Inferior parietal cortex (tissue), 1 donor: ENCODE measurements around the gene MIR17HG.
"Not testable (repeated sequence)": the region's sequence is repeated elsewhere in the genome, so short reads cannot be mapped to it uniquely, and the experiment has no call there.

Experiments used
- DNase-seq: peaks from one replicate; pipeline ENCODE4 v3.0.0-alpha.2; 2016; ENCODE audit errors: extremely low spot score

The MIR17HG gene

DNA sequence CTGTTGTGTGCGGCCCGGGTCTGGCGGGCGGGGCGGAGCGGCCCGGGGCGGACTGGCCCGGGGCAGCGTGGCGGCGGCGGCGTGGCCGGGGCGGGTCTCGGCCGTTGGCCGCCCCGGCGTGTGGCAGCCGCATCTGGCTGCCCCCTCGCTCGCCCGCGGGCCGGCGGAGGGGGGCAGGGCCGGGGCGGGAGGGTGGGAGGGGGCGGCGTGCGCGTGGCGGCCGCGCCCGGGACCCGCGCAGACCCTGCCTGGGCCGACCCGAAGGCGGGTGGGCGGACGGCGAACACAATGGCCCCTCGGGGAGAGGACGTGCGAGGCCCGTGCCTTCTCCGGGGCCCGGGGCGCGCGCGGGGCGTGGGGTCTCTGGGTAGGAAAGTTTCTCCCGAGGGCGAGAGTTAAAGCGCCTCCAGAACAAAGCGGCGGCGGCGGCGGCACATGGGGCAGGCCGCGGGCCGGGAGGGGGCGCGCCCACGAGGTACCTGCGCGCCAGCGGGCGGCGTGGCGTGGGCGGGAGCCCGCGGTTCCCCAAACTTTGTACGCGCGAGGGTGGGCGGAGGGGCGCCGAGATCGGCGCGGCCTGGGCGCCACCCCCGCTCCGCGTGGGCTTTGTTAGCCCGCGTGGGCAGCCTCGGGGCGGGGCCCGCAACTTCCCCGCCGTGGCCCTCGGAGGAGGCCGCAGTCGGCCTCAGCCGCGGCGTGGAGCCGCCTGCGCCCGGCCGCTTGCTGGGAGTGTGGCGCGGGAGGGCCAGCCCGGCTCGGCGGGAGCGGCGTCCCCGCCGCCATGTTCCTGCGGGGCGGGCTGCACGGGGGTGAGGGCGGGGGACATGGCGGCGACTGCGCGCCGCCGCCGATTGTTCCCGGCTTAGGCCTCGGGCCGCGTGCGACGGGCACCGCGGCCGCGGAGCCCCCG, 764 bp downstream of the MIR17HG start:
- DNase-seq = no peak

DNA sequence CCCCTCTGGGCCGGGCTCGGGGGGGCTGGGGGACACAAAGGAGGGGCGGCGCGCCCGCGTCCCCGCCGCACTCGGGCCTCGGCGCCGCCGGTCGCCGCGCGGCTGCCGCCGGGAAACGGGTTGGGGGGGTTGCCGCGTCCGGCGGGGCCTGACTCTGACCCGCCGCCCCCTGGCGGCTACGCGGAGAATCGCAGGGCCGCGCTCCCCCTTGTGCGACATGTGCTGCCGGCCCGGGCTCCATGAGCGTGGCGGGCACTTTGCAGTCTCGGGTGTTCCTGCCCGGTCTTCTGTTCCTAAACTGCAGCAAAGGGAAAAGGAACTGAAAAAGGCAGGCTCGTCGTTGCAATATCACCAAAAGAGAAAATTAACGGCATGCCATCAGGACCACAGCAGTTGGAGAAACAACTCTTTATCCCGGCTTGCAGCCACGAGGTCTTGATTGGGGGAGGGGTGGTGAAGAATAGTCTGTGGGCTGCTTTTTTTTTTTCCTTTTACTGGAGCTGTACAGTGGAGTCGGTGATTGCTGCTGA, 1.5 kb downstream of the MIR17HG start:
- peak; percentile 95 for DNase-seq

DNA sequence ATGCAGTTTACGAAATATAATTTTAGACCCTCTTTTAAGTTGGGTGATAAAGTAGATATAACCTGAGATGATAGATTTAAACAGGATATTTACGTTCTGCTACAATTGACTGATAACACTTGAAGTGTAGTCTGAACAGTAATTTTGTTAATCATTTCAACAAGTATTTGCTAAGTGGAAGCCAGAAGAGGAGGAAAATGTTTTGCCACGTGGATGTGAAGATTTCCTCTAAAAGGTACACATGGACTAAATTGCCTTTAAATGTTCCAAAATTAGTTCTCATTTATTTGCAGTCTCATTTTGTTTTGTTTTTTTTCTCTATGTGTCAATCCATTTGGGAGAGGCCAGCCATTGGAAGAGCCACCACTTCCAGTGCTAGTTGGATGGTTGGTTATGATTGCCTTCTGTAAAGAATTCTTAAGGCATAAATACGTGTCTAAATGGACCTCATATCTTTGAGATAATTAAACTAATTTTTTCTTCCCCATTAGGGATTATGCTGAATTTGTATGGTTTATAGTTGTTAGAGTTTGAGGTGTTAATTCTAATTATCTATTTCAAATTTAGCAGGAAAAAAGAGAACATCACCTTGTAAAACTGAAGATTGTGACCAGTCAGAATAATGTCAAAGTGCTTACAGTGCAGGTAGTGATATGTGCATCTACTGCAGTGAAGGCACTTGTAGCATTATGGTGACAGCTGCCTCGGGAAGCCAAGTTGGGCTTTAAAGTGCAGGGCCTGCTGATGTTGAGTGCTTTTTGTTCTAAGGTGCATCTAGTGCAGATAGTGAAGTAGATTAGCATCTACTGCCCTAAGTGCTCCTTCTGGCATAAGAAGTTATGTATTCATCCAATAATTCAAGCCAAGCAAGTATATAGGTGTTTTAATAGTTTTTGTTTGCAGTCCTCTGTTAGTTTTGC, 2.8 kb downstream of the MIR17HG start:
- no peak for DNase-seq

DNA sequence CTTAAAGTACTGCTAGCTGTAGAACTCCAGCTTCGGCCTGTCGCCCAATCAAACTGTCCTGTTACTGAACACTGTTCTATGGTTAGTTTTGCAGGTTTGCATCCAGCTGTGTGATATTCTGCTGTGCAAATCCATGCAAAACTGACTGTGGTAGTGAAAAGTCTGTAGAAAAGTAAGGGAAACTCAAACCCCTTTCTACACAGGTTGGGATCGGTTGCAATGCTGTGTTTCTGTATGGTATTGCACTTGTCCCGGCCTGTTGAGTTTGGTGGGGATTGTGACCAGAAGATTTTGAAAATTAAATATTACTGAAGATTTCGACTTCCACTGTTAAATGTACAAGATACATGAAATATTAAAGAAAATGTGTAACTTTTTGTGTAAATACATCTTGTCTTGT, 3.6 kb downstream of the MIR17HG start:
- no peak for DNase-seq

DNA sequence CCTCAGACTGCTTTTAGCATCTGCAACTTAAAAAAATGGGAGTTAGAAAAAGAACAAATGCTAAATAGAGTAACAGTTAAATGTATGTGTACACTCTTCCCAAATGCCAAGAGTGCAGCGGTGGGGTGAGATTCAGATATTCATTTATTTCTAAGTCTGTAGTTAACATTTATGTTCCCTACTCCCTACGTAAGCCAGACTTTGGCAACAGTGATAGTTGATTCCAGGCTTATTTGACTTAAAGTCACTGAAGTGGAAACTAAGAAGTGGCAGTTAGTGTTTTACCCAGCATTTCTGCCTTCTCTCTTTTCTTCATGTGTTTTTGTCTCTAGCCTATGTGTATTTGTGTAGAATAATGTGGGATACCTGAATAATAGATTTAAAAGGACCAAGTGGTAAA, 4.5 kb downstream of the MIR17HG start:
- no peak for DNase-seq

DNA sequence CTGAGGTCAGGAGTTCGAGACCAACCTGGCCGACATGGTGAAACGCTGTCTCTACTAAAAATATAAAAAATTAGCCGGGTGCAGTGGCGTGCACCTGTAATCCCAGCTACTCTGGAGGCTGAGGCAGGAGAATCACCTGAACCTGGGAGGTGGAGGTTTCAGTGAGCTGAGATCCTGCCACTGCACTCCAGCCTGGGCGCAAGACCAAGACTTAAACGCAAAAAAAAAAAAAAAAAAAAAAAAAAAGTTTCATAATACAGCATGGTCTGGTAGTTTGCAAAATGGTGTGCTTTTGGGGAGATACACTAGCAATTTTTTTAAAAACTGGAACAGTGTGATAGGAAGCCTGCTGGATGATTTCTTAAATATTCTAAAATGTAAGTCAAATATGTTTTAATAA, 5.4 kb downstream of the MIR17HG start:
- DNase-seq = not testable (repeated sequence)

DNA sequence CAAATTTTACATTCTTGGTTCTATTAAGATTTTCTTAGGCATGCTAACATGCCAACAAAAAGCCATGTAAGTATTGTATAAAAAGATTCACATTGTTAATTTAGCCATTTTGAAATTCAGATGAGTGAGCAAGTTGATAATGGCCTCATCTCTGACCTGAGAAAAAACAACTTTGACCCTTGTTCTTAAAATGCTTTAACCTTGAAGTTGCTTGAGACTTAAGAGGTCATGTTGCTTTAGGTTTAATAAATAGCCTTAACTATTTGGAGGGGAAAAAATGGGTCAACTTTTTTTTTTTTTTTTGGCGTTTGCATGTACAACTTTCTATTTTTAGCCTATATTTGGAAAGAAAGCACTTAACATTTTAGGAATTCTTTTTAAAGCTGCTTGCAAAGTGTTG, 6.0 kb downstream of the MIR17HG start:
- no peak for DNase-seq

DNA sequence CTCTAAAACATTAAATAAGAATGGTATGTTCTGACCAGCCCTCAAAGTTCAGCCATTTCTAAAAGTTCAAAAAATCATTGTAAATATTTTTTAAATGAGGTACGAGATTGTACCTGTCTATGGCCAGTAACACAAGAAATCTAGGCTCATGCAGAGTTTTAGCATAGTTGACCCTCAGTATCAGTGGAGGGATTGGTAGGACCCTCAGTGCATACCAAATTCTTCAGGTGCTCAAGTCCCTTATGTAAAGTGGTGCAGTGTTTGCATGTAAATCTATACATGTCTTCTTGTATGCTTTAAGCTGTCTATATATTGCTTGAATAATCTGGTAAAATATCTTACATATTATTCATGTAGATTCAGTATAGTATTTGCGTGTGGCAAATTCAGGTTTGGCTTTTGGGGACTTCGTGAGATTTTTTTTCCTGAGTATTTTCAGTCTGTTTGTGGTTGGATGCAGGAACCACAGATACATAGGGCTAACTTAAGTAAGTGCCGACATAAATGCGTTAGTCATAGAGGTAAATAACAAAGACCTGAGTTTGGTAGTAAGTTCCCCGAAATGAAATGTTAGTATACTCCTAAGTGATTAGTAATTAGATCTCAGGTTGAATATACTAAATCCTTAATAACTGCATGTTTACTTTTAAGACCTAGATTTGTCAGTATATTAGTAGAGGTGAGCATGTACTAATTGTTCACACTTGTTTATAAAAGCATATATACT, 7.8 kb downstream of the MIR17HG start:
- DNase-seq = no peak

DNA sequence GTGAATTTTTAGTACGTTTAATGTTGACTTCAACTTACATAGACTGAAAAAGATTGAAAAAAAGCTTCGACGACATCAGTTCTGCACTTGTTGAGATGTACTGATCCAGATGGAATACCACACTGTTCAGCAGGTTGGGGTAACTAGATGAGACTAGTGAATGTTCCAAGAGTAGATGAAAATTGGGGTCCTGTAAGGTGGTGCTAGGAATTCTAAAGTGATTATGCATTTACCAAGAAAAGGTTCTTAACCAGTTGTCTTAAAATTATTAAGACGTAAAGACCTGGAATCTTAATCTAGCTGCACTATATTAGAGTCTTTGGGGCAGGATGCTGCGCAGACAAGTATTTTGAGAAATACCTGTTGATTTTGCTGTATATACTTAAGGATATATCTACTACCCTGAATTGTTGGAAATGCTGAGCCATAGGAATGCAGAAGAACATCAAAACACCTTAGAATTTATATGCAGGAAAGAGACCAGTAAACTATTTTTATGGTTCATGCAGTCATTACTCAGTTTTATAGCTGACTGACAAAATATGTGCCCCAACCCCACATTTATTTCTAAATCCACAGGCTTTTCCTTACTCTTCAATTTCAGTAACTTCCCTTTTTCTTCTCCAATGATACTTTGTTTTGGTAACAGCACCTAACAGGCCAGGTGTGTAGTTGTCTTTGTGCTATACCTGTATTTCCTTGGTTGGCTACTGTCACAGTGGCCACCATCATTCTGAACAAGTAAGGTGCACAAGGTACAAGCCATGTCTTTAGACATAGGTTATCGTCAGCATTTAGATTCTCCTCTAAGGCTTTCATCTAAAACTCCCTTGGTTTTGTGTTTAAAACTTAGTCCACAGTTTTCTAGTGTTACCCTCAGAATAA, 8.6 kb downstream of the MIR17HG start:
- DNase-seq = no peak

DNA sequence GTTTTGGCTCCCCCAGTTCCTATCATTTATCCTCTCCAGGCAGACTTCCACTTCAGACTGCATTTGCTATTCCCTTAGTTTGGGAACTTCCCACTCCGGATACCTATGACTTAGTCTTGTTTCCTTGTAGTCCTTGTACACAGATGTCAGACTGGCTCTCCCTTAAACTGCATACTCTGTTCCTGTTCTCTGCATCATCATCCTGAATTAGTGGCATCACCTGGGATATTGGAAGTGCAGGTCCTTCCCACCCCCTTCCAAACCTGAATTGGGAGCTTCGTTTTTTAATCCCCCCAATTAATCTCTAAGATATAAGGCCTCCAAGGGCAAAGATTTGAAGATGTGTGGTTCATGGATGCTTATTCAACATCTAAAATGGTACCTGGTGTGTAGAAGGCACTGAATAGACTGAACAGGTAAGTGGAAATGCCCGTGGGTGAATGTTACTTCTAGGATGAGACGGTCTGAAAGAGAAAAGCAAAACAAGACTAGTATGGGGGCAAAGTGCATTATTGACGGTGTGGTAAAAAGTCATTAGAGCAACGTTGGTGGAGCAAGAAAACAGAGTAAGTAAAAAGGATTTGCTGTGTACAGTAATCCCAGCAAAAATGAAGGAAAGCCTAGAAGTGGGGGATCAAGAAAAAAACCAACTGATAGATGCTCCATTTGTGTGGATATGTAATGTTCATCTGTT, 9.6 kb downstream of the MIR17HG start:
- DNase-seq = no peak

DNA sequence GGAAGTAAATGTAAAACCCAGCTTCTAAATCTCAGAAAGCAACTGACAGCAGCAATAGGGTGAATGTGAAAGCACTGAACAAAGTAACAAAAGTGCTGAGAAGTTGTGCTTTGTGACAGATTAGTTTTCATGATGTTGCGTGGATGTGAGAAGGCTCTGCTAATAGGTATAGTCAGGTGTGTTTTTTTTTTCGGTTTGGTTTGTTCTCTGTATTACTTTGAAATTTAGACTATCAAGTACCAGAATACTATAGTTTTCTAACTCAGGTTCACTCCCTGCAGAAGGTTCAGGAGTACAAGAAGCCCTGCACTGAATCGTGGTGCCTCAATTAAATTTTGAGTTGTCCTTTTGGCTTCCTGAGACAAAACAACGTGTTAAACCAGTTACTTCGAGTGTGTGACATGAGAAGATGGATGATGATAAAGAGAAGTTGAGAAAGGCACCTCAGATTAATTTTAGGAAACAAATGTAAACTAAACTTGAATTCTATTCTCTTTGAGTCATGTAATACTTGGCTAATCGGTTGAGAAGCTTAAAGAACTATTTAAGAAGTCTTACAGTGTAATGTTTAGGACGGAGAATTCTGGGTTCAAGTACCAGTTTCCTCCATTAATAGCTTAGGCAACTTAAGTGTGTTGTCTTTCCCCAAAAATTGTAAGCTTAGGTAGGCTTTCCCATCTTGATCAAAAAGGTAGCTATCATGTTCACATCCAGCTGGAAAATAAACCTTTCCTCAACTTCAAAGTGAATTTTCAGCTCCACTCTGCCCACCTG, 10.3 kb downstream of the MIR17HG start:
- DNase-seq = no peak

DNA sequence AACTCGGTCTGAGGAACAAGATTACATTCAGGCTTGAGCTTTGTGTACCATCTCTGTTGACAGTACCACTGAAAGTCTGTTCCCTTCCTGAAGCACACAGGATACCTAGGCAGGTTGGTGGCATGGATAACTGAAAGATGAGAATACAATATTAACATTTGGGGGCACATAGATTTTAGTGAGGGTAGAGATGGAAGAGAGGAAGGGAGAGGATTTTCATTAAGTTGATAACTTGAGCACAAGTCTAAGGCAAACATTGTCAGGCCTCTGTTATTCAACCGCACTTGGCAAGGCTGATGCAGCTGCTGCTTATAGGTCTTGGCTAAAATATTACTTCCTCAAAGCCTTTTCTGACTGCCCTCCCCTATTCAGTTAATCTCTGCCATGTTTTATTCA, 10.9 kb downstream of the MIR17HG start:
- DNase-seq = no peak

DNA sequence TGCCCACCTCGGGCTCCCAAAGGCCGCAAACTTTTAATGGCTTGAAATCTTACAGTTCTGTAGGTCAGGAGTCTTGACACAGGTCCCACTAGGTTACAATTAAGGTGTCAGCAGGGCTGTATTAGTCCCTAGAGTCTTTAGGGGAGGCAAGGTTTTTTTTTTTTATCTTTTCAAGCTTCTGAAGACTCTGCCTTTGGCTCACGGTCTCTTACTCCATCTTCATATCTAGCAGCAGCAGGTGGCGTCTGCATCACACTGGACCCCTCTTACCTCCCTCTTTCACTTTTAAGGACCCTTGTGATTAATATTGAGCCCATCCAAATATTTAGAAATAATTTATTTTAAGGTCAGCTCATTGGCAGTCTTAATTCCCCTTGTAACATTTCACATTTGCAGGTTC, 11.6 kb downstream of the MIR17HG start:
- no peak for DNase-seq

DNA sequence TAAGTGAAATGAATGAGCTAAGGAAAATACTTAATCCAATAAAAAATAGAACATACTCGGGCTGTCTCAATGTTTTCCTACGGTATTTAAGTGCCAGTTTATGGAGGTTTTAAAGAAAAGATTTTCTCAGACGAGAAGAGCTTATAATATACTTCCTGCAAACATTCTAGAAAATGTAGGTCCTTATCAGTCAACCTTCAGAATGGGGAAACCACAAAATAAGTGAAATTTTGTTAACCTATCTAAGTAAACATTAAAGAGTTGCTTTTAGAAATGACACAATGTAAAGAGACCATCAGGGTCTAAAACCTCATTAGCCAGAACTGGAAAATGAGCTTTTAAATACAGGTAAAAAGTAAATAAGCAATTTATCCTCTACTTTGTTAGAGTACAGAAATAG, 12.1 kb downstream of the MIR17HG start:
- no peak for DNase-seq

DNA sequence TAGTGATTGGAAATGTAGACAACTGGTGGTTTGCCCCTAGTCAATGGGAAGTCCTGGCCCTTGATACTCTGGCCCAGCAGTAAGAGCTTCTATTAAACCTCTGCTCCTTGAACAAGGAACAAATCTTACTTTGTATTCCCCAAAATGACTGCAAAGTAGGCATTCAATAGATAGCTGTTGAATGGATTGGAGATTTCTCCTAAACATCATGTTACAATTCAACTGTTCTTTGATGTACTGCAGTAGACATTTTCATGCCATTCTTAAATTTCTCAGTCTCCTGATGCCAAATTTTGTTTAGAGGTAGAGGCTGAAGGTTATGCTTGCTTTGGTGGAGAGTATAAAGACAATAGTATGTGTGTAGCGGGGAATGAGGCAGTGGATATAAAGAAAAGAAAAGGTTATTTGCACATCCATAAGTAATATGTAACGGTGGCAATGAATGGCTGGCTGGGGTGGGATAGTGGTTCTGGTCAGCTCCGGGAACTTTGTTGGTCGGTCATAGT, 12.8 kb downstream of the MIR17HG start:
- no peak for DNase-seq

DNA sequence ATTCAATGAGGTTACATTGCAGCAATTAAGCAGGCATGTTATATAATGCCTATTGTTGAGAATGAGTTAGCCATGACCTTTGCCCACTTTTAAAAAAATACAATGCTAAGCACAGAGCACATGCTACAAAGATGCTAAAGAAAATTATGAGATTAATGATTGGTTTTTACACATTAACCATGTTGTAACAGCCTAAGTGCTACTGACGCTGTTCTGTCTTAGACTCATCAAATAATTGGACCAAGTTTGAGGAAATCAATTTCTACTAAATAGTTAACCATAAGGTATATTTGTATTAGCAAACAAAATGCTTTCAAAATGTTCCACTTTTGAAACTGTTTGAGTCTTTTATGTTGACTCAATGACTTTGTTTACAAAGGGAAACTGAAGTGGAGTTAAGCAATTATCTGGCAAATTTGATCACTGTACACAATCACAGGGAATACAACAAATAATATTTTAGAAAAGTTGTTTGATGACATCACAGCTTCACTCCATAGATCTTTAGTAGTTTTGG, 14.3 kb downstream of the MIR17HG start:
- DNase-seq = no peak

DNA sequence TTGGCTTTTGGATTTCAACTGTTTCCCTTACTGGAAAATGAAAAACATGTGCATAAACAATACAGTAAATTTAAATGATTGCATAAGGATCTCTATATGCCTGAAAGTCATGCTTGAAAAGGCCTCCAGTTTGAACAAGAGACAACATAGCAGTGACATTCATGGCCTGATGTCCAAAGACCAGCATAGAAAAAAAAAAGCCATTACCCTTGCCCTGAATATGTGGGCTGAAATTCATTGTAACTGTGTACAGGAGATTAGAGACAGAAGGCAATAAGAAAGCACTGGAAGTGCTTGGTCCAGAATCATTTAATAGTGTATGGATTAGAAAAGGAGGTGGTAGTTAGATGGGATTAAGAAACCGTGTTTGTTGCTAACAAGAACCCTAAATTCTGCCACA, 15.4 kb downstream of the MIR17HG start:
- DNase-seq = no peak

DNA sequence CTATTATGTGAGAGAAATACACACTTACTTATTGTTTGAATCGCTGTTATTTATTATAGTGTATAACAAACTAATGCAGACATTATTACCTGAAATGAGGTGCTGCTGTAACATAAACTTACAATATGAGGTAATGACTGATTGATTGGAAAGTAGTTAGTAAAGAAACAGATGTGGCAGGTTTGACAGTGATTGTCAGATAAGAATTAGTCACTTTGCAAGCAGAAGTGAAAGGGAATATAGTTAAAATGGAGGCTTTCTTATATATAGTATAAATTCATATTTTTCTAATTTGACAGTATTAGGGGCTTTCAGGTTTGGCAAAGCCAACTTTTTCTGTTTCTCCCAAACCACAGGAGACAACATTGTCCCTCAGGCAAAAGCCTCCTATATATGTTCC, 20.6 kb downstream of the MIR17HG start:
- DNase-seq = no peak
